ENCODE results near the gene CPXM1. TPM values are rescaled to one million over a fixed set of nuclear protein-coding genes. Genes with fewer than 3 reads are reported as not detected.
A peak's percentile ranks its signal among the peaks of the same experiment; 100 is the strongest.

Gene CPXM1
- total RNA-seq, result 1 to 10 TPM; 1.1 to 3.5 TPM

DNA sequence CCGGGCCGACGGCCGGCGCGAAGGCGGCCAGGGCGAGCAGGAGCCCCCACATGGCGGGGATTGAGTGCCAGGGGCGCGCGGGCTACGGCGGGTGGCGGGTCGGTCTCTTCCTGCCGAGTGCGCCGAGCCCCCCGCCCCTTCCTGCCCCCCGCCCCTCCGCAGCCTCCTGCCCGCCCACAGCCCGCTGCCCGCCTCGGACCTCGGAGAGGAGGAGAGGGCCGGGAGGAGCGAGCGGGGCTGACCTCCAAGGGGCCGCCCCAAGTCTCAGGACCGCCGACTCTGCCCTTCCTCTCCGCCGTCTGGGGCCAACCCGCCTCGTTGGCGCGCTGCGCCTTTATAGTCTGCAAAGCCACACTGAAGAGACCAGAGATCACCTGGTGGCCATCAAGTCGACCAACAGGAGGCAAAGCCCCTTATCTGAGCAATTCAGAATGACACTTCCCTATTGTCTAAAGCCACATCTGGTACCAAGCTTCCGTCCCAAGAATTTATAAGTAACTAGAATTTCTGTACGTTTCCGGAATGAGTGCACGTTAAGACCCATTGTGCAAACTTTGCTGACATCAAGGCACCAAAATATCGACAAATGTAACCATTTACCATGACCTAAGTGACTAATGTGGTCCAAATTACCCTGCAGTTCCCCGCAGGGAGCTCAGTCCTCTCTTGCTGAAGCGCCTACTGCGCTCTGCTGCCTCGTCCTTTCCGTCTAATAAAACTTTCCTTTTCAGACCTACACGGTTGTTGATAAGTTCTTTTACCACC lies at the start of gene CPXM1:
CPXM1 (minus strand) TSS at position 107 of the 765 bp plus-strand sequence; CDS start at position 52, 55 bp downstream.
- DNase-seq (ENCODE audit: low spot score in 2 of 2) (no peak), ATAC-seq (peak; percentile 53 to 76)
- Mint-ChIP-seq H3K9me3 (no peaks in the 10 kb centered on the region), H3K27ac (peak within 1 kb of the TSS; percentile 9 to 37), H3K36me3 (peaks cover 15 to 23% of the 10 kb centered on the region in 2 donors)

GRCh38 chr20:2849529-2849928 lies 49.1 kb upstream of the CPXM1 start:
- H3K36me3 Mint-ChIP-seq, result no peaks in the 10 kb centered on the region
- H3K27ac Mint-ChIP-seq, result no peak overlapping the region
- no peak for DNase-seq (ENCODE audit: low spot score in 2 of 2)
- ATAC-seq, result peak; percentile 25 to 75
- no peaks in the 10 kb centered on the region for H3K9me3 Mint-ChIP-seq

DNA sequence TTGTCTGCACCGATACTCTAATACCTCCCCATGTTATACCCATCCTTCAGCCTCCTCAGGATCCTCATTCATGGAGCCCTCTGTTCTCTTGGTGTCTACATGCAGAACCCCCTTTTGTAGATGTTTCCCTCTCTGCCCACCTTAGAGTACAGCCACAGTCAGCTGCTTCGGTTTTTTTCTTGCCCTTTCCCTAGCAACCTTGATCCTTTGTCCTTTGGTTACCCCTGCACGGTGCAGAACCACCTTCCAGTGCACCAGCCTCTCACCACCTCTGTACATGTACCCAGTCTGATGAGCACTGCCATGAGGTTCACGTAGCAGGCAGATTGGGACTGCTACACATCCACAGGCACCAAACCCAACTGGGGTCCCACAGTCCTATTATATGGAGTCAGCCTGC lies 47.4 kb upstream of the CPXM1 start:
- ATAC-seq, result no peak
- no peak overlapping the region for H3K27ac Mint-ChIP-seq
- H3K9me3 Mint-ChIP-seq, result no peaks in the 10 kb centered on the region
- no peaks in the 10 kb centered on the region for H3K36me3 Mint-ChIP-seq
- DNase-seq (ENCODE audit: low spot score in 2 of 2), result no peak

DNA sequence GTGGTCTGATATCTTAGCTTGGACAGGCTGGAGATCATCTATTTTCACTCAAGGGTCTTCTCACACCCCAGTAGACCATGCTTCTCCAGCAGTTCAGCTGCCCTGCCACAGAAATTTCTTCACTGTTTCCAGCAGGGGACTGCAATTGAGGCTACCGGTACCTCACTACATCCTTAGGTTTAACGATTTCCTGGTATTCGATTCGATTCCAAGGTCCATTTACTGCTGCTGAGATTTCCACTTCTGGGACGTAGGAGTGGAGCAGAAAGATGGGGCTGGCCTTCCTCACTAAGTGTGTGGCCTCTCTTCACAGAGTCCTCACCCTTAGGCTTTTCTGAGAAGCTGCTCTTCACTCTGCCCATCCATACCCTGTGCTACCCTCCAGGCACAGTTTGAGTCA lies 46.3 kb upstream of the CPXM1 start:
- Mint-ChIP-seq H3K36me3 (no peaks in the 10 kb centered on the region), H3K27ac (no peak overlapping the region), H3K9me3 (no peaks in the 10 kb centered on the region)
- DNase-seq (ENCODE audit: low spot score in 2 of 2), result no peak
- ATAC-seq, result no peak

- peaks cover 0 to 8% of the 10 kb centered on the region in 2 donors for H3K36me3 Mint-ChIP-seq
- H3K27ac Mint-ChIP-seq, result no peak overlapping the region
- H3K9me3 Mint-ChIP-seq, result no peaks in the 10 kb centered on the region
- no peak for DNase-seq (ENCODE audit: low spot score in 2 of 2)
- ATAC-seq, result peak in 1 of 2 donors; percentile 47
These were observed 45.2 kb upstream of the CPXM1 start for GRCh38 chr20:2845607-2846006.

- DNase-seq (ENCODE audit: low spot score in 2 of 2) (peak; percentile 46 to 76), ATAC-seq (peak; percentile 33 to 43)
- peaks cover 0 to 3% of the 10 kb centered on the region in 2 donors for H3K9me3 Mint-ChIP-seq
- H3K27ac Mint-ChIP-seq, result peak overlapping the region; percentile 48 to 81
- peaks cover 7 to 16% of the 10 kb centered on the region in 2 donors for H3K36me3 Mint-ChIP-seq
These were observed 40.6 kb upstream of the CPXM1 start for GRCh38 chr20:2840967-2841531.

DNA sequence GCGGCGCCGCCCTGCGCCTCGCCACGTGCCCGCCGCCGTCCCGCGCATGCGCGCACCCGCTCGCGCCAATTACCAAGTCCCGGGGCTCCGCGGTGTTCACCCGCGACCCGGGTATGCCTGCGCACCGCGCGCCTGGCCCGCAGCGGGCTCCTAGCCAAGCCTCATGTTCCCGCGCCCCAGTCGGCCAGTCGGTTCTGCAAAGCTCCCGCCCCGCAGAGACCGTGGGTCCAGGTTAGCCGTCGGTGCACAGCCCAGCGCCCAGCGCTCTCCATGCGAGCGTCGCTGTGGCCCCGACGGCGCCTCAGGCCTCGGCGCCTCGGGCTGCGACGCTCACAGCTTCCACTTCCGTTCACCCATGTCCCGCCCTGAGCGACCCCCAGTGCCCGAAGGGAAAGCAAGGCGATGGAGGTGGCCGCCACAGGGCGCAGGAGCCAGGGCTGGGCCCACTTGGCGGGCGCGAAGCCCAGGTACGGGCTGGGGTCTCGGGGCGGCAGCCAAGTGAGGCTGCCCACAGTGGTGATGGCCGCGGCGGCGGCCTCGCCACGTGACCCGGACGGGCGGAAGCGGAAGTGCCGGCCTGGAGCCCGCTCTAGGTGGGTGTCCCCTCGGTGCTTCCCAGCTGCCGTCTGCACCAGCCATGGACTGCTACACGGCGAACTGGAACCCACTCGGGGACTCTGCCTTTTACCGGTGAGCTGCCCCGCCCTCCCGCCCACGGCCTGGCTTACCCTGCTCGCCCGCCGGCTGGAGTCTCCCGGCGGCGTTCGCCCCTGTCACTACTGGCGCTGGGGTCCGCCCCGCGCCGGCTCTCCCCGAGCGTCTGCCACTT lies 39.9 kb upstream of the CPXM1 start, which contains the start of the genes PCED1A and VPS16:
PCED1A (minus strand) TSS at position 518 of the 829 bp plus-strand sequence. CDS start 743 bp downstream, outside the sequence.
VPS16 (plus strand) TSS at position 608 of the 829 bp plus-strand sequence; CDS start at position 638, 30 bp downstream.
- peaks cover 0 to 3% of the 10 kb centered on the region in 2 donors for H3K9me3 Mint-ChIP-seq
- H3K36me3 Mint-ChIP-seq, result peaks cover 7 to 16% of the 10 kb centered on the region in 2 donors
- peak within 1 kb of the TSS; percentile 81 to 92 for H3K27ac Mint-ChIP-seq
- peak; percentile 97 to 99 for ATAC-seq
- DNase-seq (ENCODE audit: low spot score in 2 of 2), result peak; percentile 91

DNA sequence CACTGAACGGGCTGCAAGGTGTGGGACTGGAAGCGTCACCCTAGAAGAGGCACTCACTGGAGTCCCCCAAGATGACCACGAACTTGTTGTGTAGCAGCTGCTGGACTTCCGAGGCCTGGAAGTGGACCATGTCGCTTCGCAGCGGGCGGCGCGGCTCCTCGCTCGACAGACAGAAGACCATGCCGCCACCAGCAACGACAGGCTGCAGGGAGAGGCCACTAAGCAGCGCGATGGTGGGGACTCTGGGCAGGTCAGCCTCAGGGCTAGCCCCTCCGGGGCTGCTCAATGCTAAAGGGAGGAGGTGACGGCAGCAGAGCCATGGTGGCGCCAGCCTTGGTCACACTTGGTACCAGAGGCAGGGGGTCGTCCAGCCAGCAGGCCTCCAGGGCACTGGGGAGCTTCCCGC lies 39.3 kb upstream of the CPXM1 start:
- Mint-ChIP-seq H3K9me3 (peaks cover 0 to 3% of the 10 kb centered on the region in 2 donors), H3K36me3 (peaks cover 7 to 16% of the 10 kb centered on the region in 2 donors), H3K27ac (peak overlapping the region in 1 of 2 donors; percentile 81)
- ATAC-seq (no peak), DNase-seq (ENCODE audit: low spot score in 2 of 2) (no peak)

GRCh38 chr20:2838847-2839671 lies 38.6 kb upstream of the CPXM1 start:
- H3K9me3 Mint-ChIP-seq, result peaks cover 0 to 3% of the 10 kb centered on the region in 2 donors
- peaks cover 7 to 16% of the 10 kb centered on the region in 2 donors for H3K36me3 Mint-ChIP-seq
- DNase-seq (ENCODE audit: low spot score in 2 of 2) (no peak), ATAC-seq (no peak)
- H3K27ac Mint-ChIP-seq, result peak overlapping the region; percentile 70 to 81

- Mint-ChIP-seq H3K9me3 (peaks cover 0 to 3% of the 10 kb centered on the region in 2 donors), H3K27ac (peak overlapping the region; percentile 11 to 30), H3K36me3 (peaks cover 7 to 16% of the 10 kb centered on the region in 2 donors)
- ATAC-seq (no peak), DNase-seq (ENCODE audit: low spot score in 2 of 2) (no peak)
These were observed 37.9 kb upstream of the CPXM1 start for GRCh38 chr20:2838170-2838797.

GRCh38 chr20:2837221-2837960 lies 37.0 kb upstream of the CPXM1 start:
- Mint-ChIP-seq H3K9me3 (peaks cover 0 to 3% of the 10 kb centered on the region in 2 donors), H3K36me3 (peaks cover 7 to 16% of the 10 kb centered on the region in 2 donors), H3K27ac (peak overlapping the region in 1 of 2 donors; percentile 11)
- DNase-seq (ENCODE audit: low spot score in 2 of 2), result no peak
- no peak for ATAC-seq

- DNase-seq (ENCODE audit: low spot score in 2 of 2), result no peak
- H3K36me3 Mint-ChIP-seq, result peaks cover 7 to 10% of the 10 kb centered on the region in 2 donors
- ATAC-seq, result no peak
- no peak overlapping the region for H3K27ac Mint-ChIP-seq
- H3K9me3 Mint-ChIP-seq, result peaks cover 0 to 3% of the 10 kb centered on the region in 2 donors
These were observed 35.6 kb upstream of the CPXM1 start for GRCh38 chr20:2836035-2836434.

DNA sequence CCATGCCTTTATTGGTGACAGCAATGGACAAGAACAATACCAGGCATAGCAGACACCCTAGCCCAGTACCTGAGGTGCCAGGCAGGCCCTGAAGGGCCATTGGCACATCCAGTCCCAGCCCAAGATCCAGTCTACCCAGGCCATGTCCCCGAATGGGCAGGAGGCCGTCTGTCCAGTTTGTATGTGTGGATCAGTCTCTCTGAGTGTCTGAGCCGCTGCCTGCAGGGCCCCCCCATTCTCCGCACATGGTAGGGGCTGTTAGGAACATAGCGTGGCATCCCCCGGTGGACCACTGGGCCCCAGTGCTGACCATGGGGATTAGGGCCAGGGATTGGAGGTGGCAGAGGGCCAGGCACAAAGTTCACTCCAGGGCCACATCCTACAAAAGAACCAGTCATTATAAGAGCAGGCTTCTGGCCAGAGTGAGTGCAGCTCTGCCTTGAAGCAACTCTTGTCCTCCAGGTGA lies 34.9 kb upstream of the CPXM1 start:
- ATAC-seq (no peak), DNase-seq (ENCODE audit: low spot score in 2 of 2) (no peak)
- peaks cover 7% of the 10 kb centered on the region in 2 donors for H3K36me3 Mint-ChIP-seq
- no peak overlapping the region for H3K27ac Mint-ChIP-seq
- H3K9me3 Mint-ChIP-seq, result peaks cover 0 to 3% of the 10 kb centered on the region in 2 donors

DNA sequence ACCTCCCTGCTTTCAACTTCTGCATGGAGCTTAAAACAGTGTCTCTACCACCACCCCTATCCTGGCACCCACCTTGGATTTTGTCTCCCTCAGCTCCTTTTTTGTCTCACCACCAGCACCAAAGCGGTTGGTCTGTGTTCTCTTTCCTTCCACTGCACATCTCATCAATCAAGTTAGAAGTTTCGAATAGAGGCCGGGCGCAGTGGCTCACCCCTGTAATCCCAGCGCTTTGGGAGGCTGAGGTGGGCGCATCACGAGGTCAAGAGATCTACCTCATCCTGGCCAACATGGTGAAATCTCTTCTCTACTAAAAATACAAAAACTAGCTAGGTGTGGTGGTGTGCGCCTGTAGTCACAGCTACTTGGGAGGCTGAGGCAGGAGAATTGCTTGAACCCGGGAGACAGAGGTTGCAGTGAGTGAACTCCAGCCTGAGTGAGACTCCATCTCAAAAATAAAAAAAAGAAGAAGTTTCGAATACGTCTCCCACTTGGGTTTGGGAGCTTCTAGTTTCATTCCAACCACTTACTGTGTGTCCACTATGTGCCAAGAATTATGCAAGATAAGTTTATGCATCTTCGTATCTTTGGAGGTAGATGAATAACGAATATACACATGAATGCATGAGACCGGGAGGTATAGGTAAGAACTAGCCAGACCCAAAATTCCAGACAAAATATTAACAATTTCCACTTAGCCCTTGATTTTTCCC lies 34.1 kb upstream of the CPXM1 start:
- DNase-seq (ENCODE audit: low spot score in 2 of 2), result no peak
- H3K36me3 Mint-ChIP-seq, result peaks cover 5% of the 10 kb centered on the region in 2 donors
- no peak for ATAC-seq

More for the DNA sequence above, 34.1 kb upstream of the CPXM1 start:
- H3K27ac Mint-ChIP-seq, result no peak overlapping the region
- peaks cover 0 to 3% of the 10 kb centered on the region in 2 donors for H3K9me3 Mint-ChIP-seq

Measured in activated naive CD4-positive, alpha-beta T cell treated with anti-CD3 and anti-CD28 coated beads, Interleukin-2, amount 50 U/mL, for 72 hours (primary cell).